GM21381 (cell line): Measurements from ENCODE around the gene SLC37A4.
"Not testable (repeated sequence)": the region's sequence is repeated elsewhere in the genome, so short reads cannot be mapped to it uniquely, and the experiment has no call there.

Experiments
- ATAC-seq: cut with Tn5 transposase; IDR thresholded peaks from one replicate; pipeline ENCODE4 v1.9.1; 2021; ENCODE audit warnings: mild to moderate bottlenecking, moderate library complexity; ENCODE audit not compliant: unreplicated experiment

SLC37A4 gene

GRCh38 chr11:119042927-119043326, 12.2 kb upstream of the SLC37A4 start:
- ATAC-seq: no peak

- no peak for ATAC-seq
Observed at GRCh38 chr11:119041821-119042514, 11.3 kb upstream of the SLC37A4 start.

GRCh38 chr11:119039471-119039870, 8.8 kb upstream of the SLC37A4 start:
- ATAC-seq: not testable (repeated sequence)

- ATAC-seq: no peak
Observed at GRCh38 chr11:119038884-119039283, 8.2 kb upstream of the SLC37A4 start.

GRCh38 chr11:119034813-119035212, 4.1 kb upstream of the SLC37A4 start:
- ATAC-seq: no peak

GRCh38 chr11:119033421-119033820, 2.7 kb upstream of the SLC37A4 start:
- not testable (repeated sequence) for ATAC-seq

GRCh38 chr11:119031912-119032280, 1.2 kb upstream of the SLC37A4 start:
- no peak for ATAC-seq

- peak; percentile 19 for ATAC-seq
Observed at GRCh38 chr11:119030029-119030328, 698 bp downstream of the SLC37A4 start.

GRCh38 chr11:119029340-119030028, 1.2 kb downstream of the SLC37A4 start:
- ATAC-seq: peak; percentile 4

GRCh38 chr11:119029069-119029339, 1.7 kb downstream of the SLC37A4 start:
- no peak for ATAC-seq

- ATAC-seq: no peak
Observed at GRCh38 chr11:119028346-119029068, 2.2 kb downstream of the SLC37A4 start.

GRCh38 chr11:119027561-119028345, 2.9 kb downstream of the SLC37A4 start:
- no peak for ATAC-seq

- no peak for ATAC-seq
Observed at GRCh38 chr11:119026970-119027369, 3.7 kb downstream of the SLC37A4 start.

- ATAC-seq: no peak
Observed at GRCh38 chr11:119025978-119026766, 4.5 kb downstream of the SLC37A4 start.

- no peak for ATAC-seq
Observed at GRCh38 chr11:119025541-119025940, 5.1 kb downstream of the SLC37A4 start.

- ATAC-seq: no peak
Observed at GRCh38 chr11:119025099-119025473, 5.6 kb downstream of the SLC37A4 start.

- no peak for ATAC-seq
Observed at GRCh38 chr11:119024430-119025098, 6.1 kb downstream of the SLC37A4 start.

GRCh38 chr11:119023741-119024140, 6.9 kb downstream of the SLC37A4 start:
- no peak for ATAC-seq

- ATAC-seq: no peak
Observed at GRCh38 chr11:119021631-119022030, 9.0 kb downstream of the SLC37A4 start.

- no peak for ATAC-seq
Observed at GRCh38 chr11:119019996-119020395, 10.7 kb downstream of the SLC37A4 start.
